ENCODE results near the gene OMP.
"Not testable (repeated sequence)": the region's sequence is repeated elsewhere in the genome, so short reads cannot be mapped to it uniquely, and the experiment has no call there.

The OMP gene

GRCh38 chr11:77088236-77089003, 14.2 kb upstream of the OMP start:
- DNase-seq = no peak

- DNase-seq = no peak
Measured at GRCh38 chr11:77089004-77089545, 13.6 kb upstream of the OMP start.

- no peak for DNase-seq
Measured at GRCh38 chr11:77090046-77090372, 12.6 kb upstream of the OMP start.

GRCh38 chr11:77090373-77091111, 12.1 kb upstream of the OMP start:
- no peak for DNase-seq

- peak; percentile 64 for DNase-seq
Measured at GRCh38 chr11:77091146-77091940, 11.3 kb upstream of the OMP start.

GRCh38 chr11:77092382-77092781, 10.3 kb upstream of the OMP start:
- DNase-seq = no peak

- no peak for DNase-seq
Measured at GRCh38 chr11:77093056-77093891, 9.4 kb upstream of the OMP start.

GRCh38 chr11:77093987-77094840, 8.4 kb upstream of the OMP start:
- DNase-seq = no peak

- no peak for DNase-seq
Measured at GRCh38 chr11:77094841-77095365, 7.7 kb upstream of the OMP start.

GRCh38 chr11:77095551-77096490, 6.8 kb upstream of the OMP start:
- no peak for DNase-seq

GRCh38 chr11:77096591-77097019, 6.0 kb upstream of the OMP start:
- no peak for DNase-seq

GRCh38 chr11:77097180-77097579, 5.5 kb upstream of the OMP start:
- DNase-seq = not testable (repeated sequence)

GRCh38 chr11:77100166-77101042, 2.2 kb upstream of the OMP start:
- no peak for DNase-seq

- DNase-seq = no peak
Measured at GRCh38 chr11:77101043-77101537, 1.6 kb upstream of the OMP start.

GRCh38 chr11:77103319-77103718, 679 bp downstream of the OMP start:
- no peak for DNase-seq

- DNase-seq = no peak
Measured at GRCh38 chr11:77104727-77105126, 2.1 kb downstream of the OMP start.

GRCh38 chr11:77106321-77106720, 3.7 kb downstream of the OMP start:
- DNase-seq = no peak

GRCh38 chr11:77106759-77107158, 4.1 kb downstream of the OMP start:
- DNase-seq = no peak

- DNase-seq = no peak
Measured at GRCh38 chr11:77107950-77108349, 5.3 kb downstream of the OMP start.

Data from NCI-H345 (cell line).